HEK293 (cell line): ENCODE data around the gene OBSL1.

Source experiments
- GLIS2 ChIP-seq: fragments of 450-650 bp; formaldehyde crosslinking; IDR thresholded peaks from 2 replicates; pipeline ENCODE4 v1.5.1; 2016; ENCODE audit warnings: missing biosample characterization, missing genetic modification characterization
- HOXA7 ChIP-seq: sonication (generic); formaldehyde crosslinking; IDR thresholded peaks from 2 replicates; pipeline ENCODE4 v1.8.1; 2022; ENCODE audit warnings: missing genetic modification reagents, borderline replicate concordance
- KLF8 ChIP-seq: fragments of 450-650 bp; formaldehyde crosslinking; IDR thresholded peaks from 2 replicates; pipeline ENCODE4 v1.5.1; 2016; ENCODE audit warnings: missing biosample characterization, missing genetic modification characterization
- KLF9 ChIP-seq: fragments of 450-650 bp; formaldehyde crosslinking; IDR thresholded peaks from 2 replicates; pipeline ENCODE4 v1.5.1; 2016; ENCODE audit warnings: missing biosample characterization, missing genetic modification characterization, low read depth
- OSR2 ChIP-seq: fragments of 450-650 bp; formaldehyde crosslinking; IDR thresholded peaks from 2 replicates; pipeline ENCODE4 v1.5.1; 2016; ENCODE audit warnings: missing biosample characterization, missing genetic modification characterization
- SP2 ChIP-seq: fragments of 450-650 bp; formaldehyde crosslinking; IDR thresholded peaks from 2 replicates; pipeline ENCODE4 v1.5.1; 2016; ENCODE audit warnings: missing biosample characterization, missing genetic modification characterization
- WT1 ChIP-seq: fragments of 450-650 bp; formaldehyde crosslinking; IDR thresholded peaks from 2 replicates; pipeline ENCODE4 v1.5.1; 2016; ENCODE audit warnings: missing biosample characterization, missing genetic modification characterization
- YY1 ChIP-seq: fragments of 450-650 bp; formaldehyde crosslinking; IDR thresholded peaks from 2 replicates; pipeline ENCODE4 v1.5.1; 2018; ENCODE audit warnings: missing biosample characterization, missing genetic modification characterization
- ZBTB17 ChIP-seq: fragments of 450-650 bp; formaldehyde crosslinking; IDR thresholded peaks from 2 replicates; pipeline ENCODE4 v1.5.1; 2016; ENCODE audit warnings: missing biosample characterization, missing genetic modification characterization
- ZBTB20 ChIP-seq: fragments of 450-650 bp; formaldehyde crosslinking; IDR thresholded peaks from 2 replicates; pipeline ENCODE4 v1.5.1; 2016; ENCODE audit warnings: missing biosample characterization, missing genetic modification characterization
- ZBTB7A ChIP-seq: fragments of 450-650 bp; formaldehyde crosslinking; IDR thresholded peaks from 2 replicates; pipeline ENCODE4 v1.5.1; 2016; ENCODE audit warnings: low read depth, missing biosample characterization, missing genetic modification characterization
- ZEB2 ChIP-seq: fragments of 450-650 bp; formaldehyde crosslinking; IDR thresholded peaks from 2 replicates; pipeline ENCODE4 v1.5.1; 2016; ENCODE audit warnings: missing biosample characterization, missing genetic modification characterization
- ZFHX2 ChIP-seq: fragments of 450-650 bp; formaldehyde crosslinking; conservative IDR thresholded peaks from 2 replicates; pipeline ENCODE4 v1.5.1; 2016; ENCODE audit warnings: missing biosample characterization, missing genetic modification characterization
- ZIC2 ChIP-seq: fragments of 450-650 bp; formaldehyde crosslinking; IDR thresholded peaks from 2 replicates; pipeline ENCODE4 v1.5.1; 2016; ENCODE audit warnings: missing biosample characterization, missing genetic modification characterization
- ZNF24 ChIP-seq: fragments of 450-650 bp; formaldehyde crosslinking; IDR thresholded peaks from 2 replicates; pipeline ENCODE4 v1.5.1; 2016; ENCODE audit warnings: missing biosample characterization, missing genetic modification characterization
- ZNF248 ChIP-seq: fragments of 450-650 bp; formaldehyde crosslinking; IDR thresholded peaks from 2 replicates; pipeline ENCODE4 v1.5.1; 2017; ENCODE audit warnings: missing biosample characterization, missing genetic modification characterization
- ZNF354C ChIP-seq: fragments of 450-650 bp; formaldehyde crosslinking; IDR thresholded peaks from 2 replicates; pipeline ENCODE4 v1.5.1; 2016; ENCODE audit warnings: missing biosample characterization, missing genetic modification characterization, low read depth, borderline replicate concordance
- ZNF48 ChIP-seq: fragments of 450-650 bp; formaldehyde crosslinking; IDR thresholded peaks from 2 replicates; pipeline ENCODE4 v1.5.1; 2016; ENCODE audit warnings: missing biosample characterization, missing genetic modification characterization
- ZNF548 ChIP-seq: fragments of 450-650 bp; formaldehyde crosslinking; IDR thresholded peaks from 2 replicates; pipeline ENCODE4 v1.5.1; 2016; ENCODE audit warnings: missing biosample characterization, missing genetic modification characterization
- ZNF561 ChIP-seq: fragments of 450-650 bp; IDR thresholded peaks from 2 replicates; pipeline ENCODE4 v1.5.1; 2018; ENCODE audit warnings: missing biosample characterization, missing genetic modification characterization, borderline replicate concordance
- ZNF76 ChIP-seq: fragments of 450-650 bp; formaldehyde crosslinking; IDR thresholded peaks from 2 replicates; pipeline ENCODE4; 2016; ENCODE audit warnings: low read depth, missing biosample characterization, missing genetic modification characterization, borderline replicate concordance
- ZNF777 ChIP-seq: fragments of 450-650 bp; formaldehyde crosslinking; IDR thresholded peaks from 2 replicates; pipeline ENCODE4 v1.5.1; 2017; ENCODE audit warnings: missing biosample characterization, missing genetic modification characterization, borderline replicate concordance
- ZNF837 ChIP-seq: fragments of 450-650 bp; formaldehyde crosslinking; IDR thresholded peaks from 2 replicates; pipeline ENCODE4 v1.5.1; 2016; ENCODE audit warnings: missing biosample characterization, missing genetic modification characterization
- ZSCAN30 ChIP-seq: fragments of 450-650 bp; IDR thresholded peaks from 2 replicates; pipeline ENCODE4 v1.5.1; 2018; ENCODE audit warnings: missing biosample characterization, mild to moderate bottlenecking, missing genetic modification characterization, moderate library complexity
- TF ChIP-seq, protein P1 (sequence below): fragments of 450-650 bp; formaldehyde crosslinking; IDR thresholded peaks from 2 replicates; pipeline ENCODE4 v1.5.1; 2016; ENCODE audit warnings: missing biosample characterization, missing genetic modification characterization
- TF ChIP-seq, protein P2 (sequence below): fragments of 450-650 bp; IDR thresholded peaks from 2 replicates; pipeline ENCODE4 v1.5.1; 2018; ENCODE audit warnings: missing biosample characterization, mild to moderate bottlenecking, missing genetic modification characterization
- TF ChIP-seq, protein P3 (sequence below): fragments of 450-650 bp; formaldehyde crosslinking; IDR thresholded peaks from 2 replicates; pipeline ENCODE4 v1.5.1; 2016; ENCODE audit warnings: missing biosample characterization, missing genetic modification characterization
- TF ChIP-seq, protein P4 (sequence below): fragments of 450-650 bp; formaldehyde crosslinking; IDR thresholded peaks from 2 replicates; pipeline ENCODE4 v1.5.1; 2016; ENCODE audit warnings: missing biosample characterization, missing genetic modification characterization, borderline replicate concordance
- TF ChIP-seq, protein P5 (sequence below): fragments of 450-650 bp; formaldehyde crosslinking; IDR thresholded peaks from 2 replicates; pipeline ENCODE4 v1.5.1; 2016; ENCODE audit warnings: missing biosample characterization, missing genetic modification characterization, low read depth

The OBSL1 gene

DNA sequence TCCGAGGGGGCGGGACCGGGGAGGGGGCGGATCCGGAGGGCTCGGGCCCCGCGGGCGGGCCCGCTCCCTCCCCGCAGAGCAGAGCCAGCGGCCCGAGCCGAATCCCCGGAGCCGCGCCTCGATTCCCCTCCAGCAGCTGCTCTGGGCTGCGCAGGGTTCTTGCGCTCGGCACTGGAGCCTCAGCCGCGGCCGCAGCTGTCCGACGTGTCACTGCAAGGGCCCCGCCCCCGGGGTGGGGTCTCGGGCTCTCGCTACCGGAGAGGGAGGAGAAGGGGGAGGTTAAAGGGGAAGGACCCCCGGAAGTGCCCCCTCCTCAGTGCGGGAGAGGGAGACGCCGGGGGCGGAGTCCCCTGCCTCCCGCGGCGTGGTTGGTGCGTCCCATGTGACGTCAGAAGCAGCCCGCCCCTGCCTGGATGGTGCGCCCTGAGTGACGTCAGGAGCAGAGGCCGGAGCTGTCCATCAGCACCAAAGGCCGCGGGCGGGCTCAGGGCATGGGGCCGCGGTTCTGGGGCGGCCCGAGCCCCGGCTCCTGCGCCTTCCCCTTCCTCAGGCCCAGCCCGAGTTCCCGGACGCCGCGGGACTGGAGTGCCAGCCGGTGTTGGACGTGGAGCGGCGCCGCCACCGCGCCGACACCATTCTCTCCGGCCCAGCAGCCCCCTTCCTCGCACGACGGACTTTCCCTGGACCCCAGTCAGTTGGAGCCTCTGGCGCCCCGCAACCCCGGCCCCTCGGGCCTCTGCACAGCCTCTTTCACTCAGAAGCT, 27.6 kb downstream of the OBSL1 start, which contains the start of the genes CHPF and TMEM198 (continued):
- TF ChIP-seq ZBTB20 (peak; percentile 35; the same call in 1 of the 2 replicates), ZBTB7A (tag by site-specific recombination) (peak; percentile 97), ZNF777 (tag by site-specific recombination) (no peak), KLF8 (tag by site-specific recombination) (peak; percentile 88), ZNF248 (tag by site-specific recombination) (no peak), SP2 (tag by site-specific recombination) (peak; percentile 91), ZNF561 (tag by site-specific recombination) (peak; percentile 45; the same call in 1 of the 2 replicates), OSR2 (tag by site-specific recombination) (peak; percentile 53; the same call in 1 of the 2 replicates), ZNF24 (tag by site-specific recombination) (no peak), ZBTB17 (tag by site-specific recombination) (peak; percentile 85), ZIC2 (peak; percentile 44), WT1 (tag by site-specific recombination) (peak; percentile 53; the same call in 1 of the 2 replicates), ZNF548 (no peak), ZNF76 (tag by site-specific recombination) (0 out of 2 replicates have a peak, but pooled peaks have one; percentile 27), ZNF48 (tag by site-specific recombination) (no peak), ZNF354C (tag by site-specific recombination) (no peak), HOXA7 (no peak), GLIS2 (peak; percentile 96), ZNF837 (tag by site-specific recombination) (no peak), KLF9 (tag by site-specific recombination) (peak; percentile 89), ZFHX2 (tag by site-specific recombination) (0 out of 2 replicates have a peak, but pooled peaks have one; percentile 54), YY1 (no peak), ZSCAN30 (peak; percentile 43; the same call in 1 of the 2 replicates), ZEB2 (tag by site-specific recombination) (peak; percentile 90; the same call in 1 of the 2 replicates)
- TF ChIP-seq, protein P1, sequence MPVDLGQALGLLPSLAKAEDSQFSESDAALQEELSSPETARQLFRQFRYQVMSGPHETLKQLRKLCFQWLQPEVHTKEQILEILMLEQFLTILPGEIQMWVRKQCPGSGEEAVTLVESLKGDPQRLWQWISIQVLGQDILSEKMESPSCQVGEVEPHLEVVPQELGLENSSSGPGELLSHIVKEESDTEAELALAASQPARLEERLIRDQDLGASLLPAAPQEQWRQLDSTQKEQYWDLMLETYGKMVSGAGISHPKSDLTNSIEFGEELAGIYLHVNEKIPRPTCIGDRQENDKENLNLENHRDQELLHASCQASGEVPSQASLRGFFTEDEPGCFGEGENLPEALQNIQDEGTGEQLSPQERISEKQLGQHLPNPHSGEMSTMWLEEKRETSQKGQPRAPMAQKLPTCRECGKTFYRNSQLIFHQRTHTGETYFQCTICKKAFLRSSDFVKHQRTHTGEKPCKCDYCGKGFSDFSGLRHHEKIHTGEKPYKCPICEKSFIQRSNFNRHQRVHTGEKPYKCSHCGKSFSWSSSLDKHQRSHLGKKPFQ (tag by site-specific recombination) = no peak
- TF ChIP-seq, protein P2, sequence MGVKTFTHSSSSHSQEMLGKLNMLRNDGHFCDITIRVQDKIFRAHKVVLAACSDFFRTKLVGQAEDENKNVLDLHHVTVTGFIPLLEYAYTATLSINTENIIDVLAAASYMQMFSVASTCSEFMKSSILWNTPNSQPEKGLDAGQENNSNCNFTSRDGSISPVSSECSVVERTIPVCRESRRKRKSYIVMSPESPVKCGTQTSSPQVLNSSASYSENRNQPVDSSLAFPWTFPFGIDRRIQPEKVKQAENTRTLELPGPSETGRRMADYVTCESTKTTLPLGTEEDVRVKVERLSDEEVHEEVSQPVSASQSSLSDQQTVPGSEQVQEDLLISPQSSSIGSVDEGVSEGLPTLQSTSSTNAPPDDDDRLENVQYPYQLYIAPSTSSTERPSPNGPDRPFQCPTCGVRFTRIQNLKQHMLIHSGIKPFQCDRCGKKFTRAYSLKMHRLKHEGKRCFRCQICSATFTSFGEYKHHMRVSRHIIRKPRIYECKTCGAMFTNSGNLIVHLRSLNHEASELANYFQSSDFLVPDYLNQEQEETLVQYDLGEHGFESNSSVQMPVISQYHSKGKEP (tag by site-specific recombination) = 0 out of 2 replicates have a peak, but pooled peaks have one; percentile 43
- TF ChIP-seq, protein P3, sequence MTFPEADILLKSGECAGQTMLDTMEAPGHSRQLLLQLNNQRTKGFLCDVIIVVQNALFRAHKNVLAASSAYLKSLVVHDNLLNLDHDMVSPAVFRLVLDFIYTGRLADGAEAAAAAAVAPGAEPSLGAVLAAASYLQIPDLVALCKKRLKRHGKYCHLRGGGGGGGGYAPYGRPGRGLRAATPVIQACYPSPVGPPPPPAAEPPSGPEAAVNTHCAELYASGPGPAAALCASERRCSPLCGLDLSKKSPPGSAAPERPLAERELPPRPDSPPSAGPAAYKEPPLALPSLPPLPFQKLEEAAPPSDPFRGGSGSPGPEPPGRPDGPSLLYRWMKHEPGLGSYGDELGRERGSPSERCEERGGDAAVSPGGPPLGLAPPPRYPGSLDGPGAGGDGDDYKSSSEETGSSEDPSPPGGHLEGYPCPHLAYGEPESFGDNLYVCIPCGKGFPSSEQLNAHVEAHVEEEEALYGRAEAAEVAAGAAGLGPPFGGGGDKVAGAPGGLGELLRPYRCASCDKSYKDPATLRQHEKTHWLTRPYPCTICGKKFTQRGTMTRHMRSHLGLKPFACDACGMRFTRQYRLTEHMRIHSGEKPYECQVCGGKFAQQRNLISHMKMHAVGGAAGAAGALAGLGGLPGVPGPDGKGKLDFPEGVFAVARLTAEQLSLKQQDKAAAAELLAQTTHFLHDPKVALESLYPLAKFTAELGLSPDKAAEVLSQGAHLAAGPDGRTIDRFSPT (tag by site-specific recombination) = peak; percentile 52; the same call in 1 of the 2 replicates
- TF ChIP-seq, protein P4, sequence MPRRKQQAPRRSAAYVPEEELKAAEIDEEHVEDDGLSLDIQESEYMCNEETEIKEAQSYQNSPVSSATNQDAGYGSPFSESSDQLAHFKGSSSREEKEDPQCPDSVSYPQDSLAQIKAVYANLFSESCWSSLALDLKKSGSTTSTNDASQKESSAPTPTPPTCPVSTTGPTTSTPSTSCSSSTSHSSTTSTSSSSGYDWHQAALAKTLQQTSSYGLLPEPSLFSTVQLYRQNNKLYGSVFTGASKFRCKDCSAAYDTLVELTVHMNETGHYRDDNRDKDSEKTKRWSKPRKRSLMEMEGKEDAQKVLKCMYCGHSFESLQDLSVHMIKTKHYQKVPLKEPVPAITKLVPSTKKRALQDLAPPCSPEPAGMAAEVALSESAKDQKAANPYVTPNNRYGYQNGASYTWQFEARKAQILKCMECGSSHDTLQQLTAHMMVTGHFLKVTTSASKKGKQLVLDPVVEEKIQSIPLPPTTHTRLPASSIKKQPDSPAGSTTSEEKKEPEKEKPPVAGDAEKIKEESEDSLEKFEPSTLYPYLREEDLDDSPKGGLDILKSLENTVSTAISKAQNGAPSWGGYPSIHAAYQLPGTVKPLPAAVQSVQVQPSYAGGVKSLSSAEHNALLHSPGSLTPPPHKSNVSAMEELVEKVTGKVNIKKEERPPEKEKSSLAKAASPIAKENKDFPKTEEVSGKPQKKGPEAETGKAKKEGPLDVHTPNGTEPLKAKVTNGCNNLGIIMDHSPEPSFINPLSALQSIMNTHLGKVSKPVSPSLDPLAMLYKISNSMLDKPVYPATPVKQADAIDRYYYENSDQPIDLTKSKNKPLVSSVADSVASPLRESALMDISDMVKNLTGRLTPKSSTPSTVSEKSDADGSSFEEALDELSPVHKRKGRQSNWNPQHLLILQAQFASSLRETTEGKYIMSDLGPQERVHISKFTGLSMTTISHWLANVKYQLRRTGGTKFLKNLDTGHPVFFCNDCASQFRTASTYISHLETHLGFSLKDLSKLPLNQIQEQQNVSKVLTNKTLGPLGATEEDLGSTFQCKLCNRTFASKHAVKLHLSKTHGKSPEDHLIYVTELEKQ (tag by site-specific recombination) = no peak
- TF ChIP-seq, protein P5, sequence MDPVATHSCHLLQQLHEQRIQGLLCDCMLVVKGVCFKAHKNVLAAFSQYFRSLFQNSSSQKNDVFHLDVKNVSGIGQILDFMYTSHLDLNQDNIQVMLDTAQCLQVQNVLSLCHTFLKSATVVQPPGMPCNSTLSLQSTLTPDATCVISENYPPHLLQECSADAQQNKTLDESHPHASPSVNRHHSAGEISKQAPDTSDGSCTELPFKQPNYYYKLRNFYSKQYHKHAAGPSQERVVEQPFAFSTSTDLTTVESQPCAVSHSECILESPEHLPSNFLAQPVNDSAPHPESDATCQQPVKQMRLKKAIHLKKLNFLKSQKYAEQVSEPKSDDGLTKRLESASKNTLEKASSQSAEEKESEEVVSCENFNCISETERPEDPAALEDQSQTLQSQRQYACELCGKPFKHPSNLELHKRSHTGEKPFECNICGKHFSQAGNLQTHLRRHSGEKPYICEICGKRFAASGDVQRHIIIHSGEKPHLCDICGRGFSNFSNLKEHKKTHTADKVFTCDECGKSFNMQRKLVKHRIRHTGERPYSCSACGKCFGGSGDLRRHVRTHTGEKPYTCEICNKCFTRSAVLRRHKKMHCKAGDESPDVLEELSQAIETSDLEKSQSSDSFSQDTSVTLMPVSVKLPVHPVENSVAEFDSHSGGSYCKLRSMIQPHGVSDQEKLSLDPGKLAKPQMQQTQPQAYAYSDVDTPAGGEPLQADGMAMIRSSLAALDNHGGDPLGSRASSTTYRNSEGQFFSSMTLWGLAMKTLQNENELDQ (tag by site-specific recombination) = no peak
